HepG2 (cell line): ENCODE data around the gene TYMP. TPM values are rescaled to one million over a fixed set of nuclear protein-coding genes. Genes with fewer than 3 reads are reported as not detected.

Experiments
- DNMT3B ChIP-seq: conservative IDR thresholded peaks from 2 replicates; pipeline ENCODE4 v1.6.1; 2016; ENCODE audit warnings: missing biosample characterization, control low read depth
- KAT8 ChIP-seq: IDR thresholded peaks from 2 replicates; pipeline ENCODE4 v1.6.1; 2016; ENCODE audit warnings: missing genetic modification reagents, missing compliant biosample characterization
- KDM5A ChIP-seq: fragments of 200-600 bp; sonication (generic); IDR thresholded peaks from 2 replicates; pipeline ENCODE4 v1.7.0; 2018; ENCODE audit warnings: antibody characterized with exemption, mild to moderate bottlenecking, low read length, borderline replicate concordance
- MBD4 ChIP-seq: IDR thresholded peaks from 2 replicates; pipeline ENCODE4 v1.6.1; 2012; ENCODE audit warnings: low read length, inconsistent platforms, borderline replicate concordance
- NR3C1 ChIP-seq: sonication (generic); formaldehyde crosslinking; IDR thresholded peaks from 2 replicates; pipeline ENCODE4 v1.4.0; 2020; ENCODE audit warnings: missing genetic modification reagents
- POLR2AphosphoS5 ChIP-seq: IDR thresholded peaks from 2 replicates; pipeline ENCODE4 v1.6.1; 2012; ENCODE audit warnings: low read depth, low read length
- SAFB2 ChIP-seq: sonication (generic); formaldehyde crosslinking; IDR thresholded peaks from 2 replicates; pipeline ENCODE4 v1.5.1; 2020; ENCODE audit warnings: missing genetic modification reagents, low read depth, mild to moderate bottlenecking, borderline replicate concordance
- SP140L ChIP-seq: sonication (generic); formaldehyde crosslinking; IDR thresholded peaks from 2 replicates; pipeline ENCODE4 v1.4.0; 2020; ENCODE audit warnings: missing genetic modification reagents, borderline replicate concordance
- TBL1XR1 ChIP-seq: fragments of 150-350 bp; IDR thresholded peaks from 2 replicates; pipeline ENCODE4 v1.6.1; 2014; ENCODE audit warnings: borderline replicate concordance, low read length; ENCODE audit not compliant: partially characterized antibody
- ZNF264 ChIP-seq: sonication (generic); formaldehyde crosslinking; IDR thresholded peaks from 2 replicates; pipeline ENCODE4 v1.4.0; 2020; ENCODE audit warnings: missing genetic modification reagents
- ZNF564 ChIP-seq: sonication (generic); formaldehyde crosslinking; IDR thresholded peaks from 2 replicates; pipeline ENCODE4 v1.8.1; 2023; ENCODE audit warnings: mild to moderate bottlenecking, missing genetic modification reagents
- ZNF570 ChIP-seq: sonication (generic); formaldehyde crosslinking; IDR thresholded peaks from 2 replicates; pipeline ENCODE4 v1.4.0; 2020; ENCODE audit warnings: mild to moderate bottlenecking, missing genetic modification reagents, borderline replicate concordance
- ZNF660 ChIP-seq: sonication (generic); formaldehyde crosslinking; IDR thresholded peaks from 2 replicates; pipeline ENCODE4 v1.5.1; 2020; ENCODE audit warnings: mild to moderate bottlenecking, low read depth, missing genetic modification reagents, borderline replicate concordance
- ZNF713 ChIP-seq: sonication (generic); formaldehyde crosslinking; IDR thresholded peaks from 2 replicates; pipeline ENCODE4 v1.4.0; 2020; ENCODE audit warnings: mild to moderate bottlenecking, missing genetic modification reagents
- ZNF839 ChIP-seq: sonication (generic); formaldehyde crosslinking; IDR thresholded peaks from 2 replicates; pipeline ENCODE4 v1.4.0; 2020; ENCODE audit warnings: missing genetic modification reagents, mild to moderate bottlenecking, borderline replicate concordance
- ZZZ3 ChIP-seq: sonication (generic); formaldehyde crosslinking; IDR thresholded peaks from 2 replicates; pipeline ENCODE4 v1.4.0; 2020; ENCODE audit warnings: missing genetic modification reagents, mild to moderate bottlenecking, borderline replicate concordance
- polyA plus RNA-seq, 8 experiments: library from polyadenylated mRNA; depleted of rRNA in 3 of 8; stranded (reverse) in 7 of 8; unstranded in 1 of 8; fragments of >200 nt; fragmentation: Illumina TruSeq in 4 of 8; extraction: Trizol in 4 of 8; gene quantifications; 2 replicates each; pipeline versions ENCODE4 v1.2.1 to v1.2.3, GENCODE V29; 2011 to 2016; ENCODE audit warnings: low read depth in 4 of 8, missing spikeins in 1 of 8, mixed read lengths in 1 of 8; ENCODE audit not compliant: insufficient read depth in 1 of 8
- total RNA-seq, 5 experiments: library from RNA; depleted of rRNA; stranded (reverse); fragments of >200 nt; fragmentation: Illumina TruSeq; extraction: Trizol; gene quantifications; 2 replicates each; pipeline ENCODE4 v1.2.3, GENCODE V29; 2016; ENCODE audit warnings: low read depth in 1 of 5
- TF ChIP-seq, protein P1 (sequence below): sonication (generic); formaldehyde crosslinking; IDR thresholded peaks from 2 replicates; pipeline ENCODE4 v1.9.0; 2021; ENCODE audit warnings: missing genetic modification reagents, mild to moderate bottlenecking, borderline replicate concordance
- TF ChIP-seq, protein P2 (sequence below): IDR thresholded peaks from 2 replicates; pipeline ENCODE4 v1.6.1; 2016; ENCODE audit warnings: missing genetic modification reagents, missing compliant biosample characterization
- TF ChIP-seq, protein P3 (sequence below): sonication (generic); formaldehyde crosslinking; conservative IDR thresholded peaks from 2 replicates; pipeline ENCODE4 v1.4.0; 2020; ENCODE audit warnings: missing genetic modification reagents
- TF ChIP-seq, protein P4 (sequence below): sonication (generic); formaldehyde crosslinking; IDR thresholded peaks from 2 replicates; pipeline ENCODE4 v1.5.1; 2020; ENCODE audit warnings: mild to moderate bottlenecking, missing genetic modification reagents, moderate library complexity

TYMP gene
- total and polyA plus RNA-seq, 2 of the 13 experiments (the other 11 are each of a cell fraction or from before 2014, with no cell fraction given), result 3.9 to 4.3 TPM

DNA sequence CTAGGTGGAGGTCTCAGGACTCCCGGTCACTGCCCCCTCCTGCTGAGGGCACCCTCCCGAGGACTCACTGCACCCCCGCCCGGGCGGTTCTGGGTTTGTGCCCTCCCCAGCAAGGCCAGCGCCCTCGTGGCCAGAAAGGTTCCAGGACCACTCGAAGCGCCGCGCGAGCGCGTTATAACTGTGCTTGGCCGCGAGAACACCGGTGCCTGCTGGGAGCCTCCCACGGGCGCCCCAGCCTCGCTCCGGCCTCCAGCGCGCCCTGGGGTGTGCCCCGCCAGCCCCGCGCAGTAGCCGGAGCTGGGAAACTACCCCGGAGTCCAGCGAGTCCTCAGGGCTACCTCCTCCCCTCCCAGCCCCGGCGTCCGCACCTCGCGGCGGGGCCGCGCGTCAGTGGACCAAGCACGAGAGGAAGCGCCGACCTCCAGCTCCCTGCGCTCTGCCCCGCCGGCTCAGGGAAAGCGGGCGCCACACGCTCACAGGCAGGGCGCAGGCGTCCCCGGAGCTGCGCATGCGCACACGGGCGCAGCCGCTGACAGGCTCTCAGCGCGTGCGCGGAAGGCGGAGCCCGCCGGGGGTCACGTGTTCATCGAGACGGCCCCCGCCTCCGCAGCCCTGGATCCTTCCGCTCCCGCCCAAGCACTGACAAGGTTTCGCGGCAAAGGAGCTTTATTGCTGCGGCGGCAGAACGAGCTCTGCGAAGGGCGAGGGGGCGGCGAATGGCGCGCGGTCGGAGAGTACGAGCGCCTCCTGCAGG is 4.5 kb downstream of the TYMP start, which contains the start of gene SCO2 (continued):
- TF ChIP-seq, protein P1, sequence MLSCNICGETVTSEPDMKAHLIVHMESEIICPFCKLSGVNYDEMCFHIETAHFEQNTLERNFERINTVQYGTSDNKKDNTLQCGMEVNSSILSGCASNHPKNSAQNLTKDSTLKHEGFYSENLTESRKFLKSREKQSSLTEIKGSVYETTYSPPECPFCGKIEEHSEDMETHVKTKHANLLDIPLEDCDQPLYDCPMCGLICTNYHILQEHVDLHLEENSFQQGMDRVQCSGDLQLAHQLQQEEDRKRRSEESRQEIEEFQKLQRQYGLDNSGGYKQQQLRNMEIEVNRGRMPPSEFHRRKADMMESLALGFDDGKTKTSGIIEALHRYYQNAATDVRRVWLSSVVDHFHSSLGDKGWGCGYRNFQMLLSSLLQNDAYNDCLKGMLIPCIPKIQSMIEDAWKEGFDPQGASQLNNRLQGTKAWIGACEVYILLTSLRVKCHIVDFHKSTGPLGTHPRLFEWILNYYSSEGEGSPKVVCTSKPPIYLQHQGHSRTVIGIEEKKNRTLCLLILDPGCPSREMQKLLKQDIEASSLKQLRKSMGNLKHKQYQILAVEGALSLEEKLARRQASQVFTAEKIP, result no peak
- no peak for TF ChIP-seq ZNF660 (CRISPR knock-in tag)
- no peak for TF ChIP-seq ZZZ3 (CRISPR knock-in tag)
- TF ChIP-seq NR3C1, result no peak
- peak; percentile 78; the same call in 1 of the 2 replicates for TF ChIP-seq SAFB2 (CRISPR knock-in tag)
- TF ChIP-seq, protein P2, sequence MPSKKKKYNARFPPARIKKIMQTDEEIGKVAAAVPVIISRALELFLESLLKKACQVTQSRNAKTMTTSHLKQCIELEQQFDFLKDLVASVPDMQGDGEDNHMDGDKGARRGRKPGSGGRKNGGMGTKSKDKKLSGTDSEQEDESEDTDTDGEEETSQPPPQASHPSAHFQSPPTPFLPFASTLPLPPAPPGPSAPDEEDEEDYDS (CRISPR knock-in tag), result 0 out of 2 replicates have a peak, but pooled peaks have one; percentile 31
- TF ChIP-seq DNMT3B (CRISPR knock-in tag), result peak; percentile 47; the same call in 1 of the 2 replicates
- TF ChIP-seq SP140L (CRISPR knock-in tag), result 0 out of 2 replicates have a peak, but pooled peaks have one; percentile 38
- no peak for TF ChIP-seq KDM5A
- TF ChIP-seq ZNF264, result no peak; the same call in 1 of the 2 replicates
- TF ChIP-seq ZNF713 (CRISPR knock-in tag), result no peak
- TF ChIP-seq MBD4, result no peak
- peak; percentile 73; the same call in 1 of the 2 replicates for TF ChIP-seq ZNF564 (CRISPR knock-in tag)
- TF ChIP-seq KAT8 (CRISPR knock-in tag), result peak; percentile 85
- TF ChIP-seq, protein P3, sequence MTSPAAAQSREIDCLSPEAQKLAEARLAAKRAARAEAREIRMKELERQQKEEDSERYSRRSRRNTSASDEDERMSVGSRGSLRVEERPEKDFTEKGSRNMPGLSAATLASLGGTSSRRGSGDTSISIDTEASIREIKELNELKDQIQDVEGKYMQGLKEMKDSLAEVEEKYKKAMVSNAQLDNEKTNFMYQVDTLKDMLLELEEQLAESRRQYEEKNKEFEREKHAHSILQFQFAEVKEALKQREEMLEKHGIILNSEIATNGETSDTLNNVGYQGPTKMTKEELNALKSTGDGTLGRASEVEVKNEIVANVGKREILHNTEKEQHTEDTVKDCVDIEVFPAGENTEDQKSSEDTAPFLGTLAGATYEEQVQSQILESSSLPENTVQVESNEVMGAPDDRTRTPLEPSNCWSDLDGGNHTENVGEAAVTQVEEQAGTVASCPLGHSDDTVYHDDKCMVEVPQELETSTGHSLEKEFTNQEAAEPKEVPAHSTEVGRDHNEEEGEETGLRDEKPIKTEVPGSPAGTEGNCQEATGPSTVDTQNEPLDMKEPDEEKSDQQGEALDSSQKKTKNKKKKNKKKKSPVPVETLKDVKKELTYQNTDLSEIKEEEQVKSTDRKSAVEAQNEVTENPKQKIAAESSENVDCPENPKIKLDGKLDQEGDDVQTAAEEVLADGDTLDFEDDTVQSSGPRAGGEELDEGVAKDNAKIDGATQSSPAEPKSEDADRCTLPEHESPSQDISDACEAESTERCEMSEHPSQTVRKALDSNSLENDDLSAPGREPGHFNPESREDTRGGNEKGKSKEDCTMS (CRISPR knock-in tag), result no peak
- peak; percentile 68 for TF ChIP-seq POLR2AphosphoS5
- no peak for TF ChIP-seq ZNF570
- no peak for TF ChIP-seq TBL1XR1
- TF ChIP-seq, protein P4, sequence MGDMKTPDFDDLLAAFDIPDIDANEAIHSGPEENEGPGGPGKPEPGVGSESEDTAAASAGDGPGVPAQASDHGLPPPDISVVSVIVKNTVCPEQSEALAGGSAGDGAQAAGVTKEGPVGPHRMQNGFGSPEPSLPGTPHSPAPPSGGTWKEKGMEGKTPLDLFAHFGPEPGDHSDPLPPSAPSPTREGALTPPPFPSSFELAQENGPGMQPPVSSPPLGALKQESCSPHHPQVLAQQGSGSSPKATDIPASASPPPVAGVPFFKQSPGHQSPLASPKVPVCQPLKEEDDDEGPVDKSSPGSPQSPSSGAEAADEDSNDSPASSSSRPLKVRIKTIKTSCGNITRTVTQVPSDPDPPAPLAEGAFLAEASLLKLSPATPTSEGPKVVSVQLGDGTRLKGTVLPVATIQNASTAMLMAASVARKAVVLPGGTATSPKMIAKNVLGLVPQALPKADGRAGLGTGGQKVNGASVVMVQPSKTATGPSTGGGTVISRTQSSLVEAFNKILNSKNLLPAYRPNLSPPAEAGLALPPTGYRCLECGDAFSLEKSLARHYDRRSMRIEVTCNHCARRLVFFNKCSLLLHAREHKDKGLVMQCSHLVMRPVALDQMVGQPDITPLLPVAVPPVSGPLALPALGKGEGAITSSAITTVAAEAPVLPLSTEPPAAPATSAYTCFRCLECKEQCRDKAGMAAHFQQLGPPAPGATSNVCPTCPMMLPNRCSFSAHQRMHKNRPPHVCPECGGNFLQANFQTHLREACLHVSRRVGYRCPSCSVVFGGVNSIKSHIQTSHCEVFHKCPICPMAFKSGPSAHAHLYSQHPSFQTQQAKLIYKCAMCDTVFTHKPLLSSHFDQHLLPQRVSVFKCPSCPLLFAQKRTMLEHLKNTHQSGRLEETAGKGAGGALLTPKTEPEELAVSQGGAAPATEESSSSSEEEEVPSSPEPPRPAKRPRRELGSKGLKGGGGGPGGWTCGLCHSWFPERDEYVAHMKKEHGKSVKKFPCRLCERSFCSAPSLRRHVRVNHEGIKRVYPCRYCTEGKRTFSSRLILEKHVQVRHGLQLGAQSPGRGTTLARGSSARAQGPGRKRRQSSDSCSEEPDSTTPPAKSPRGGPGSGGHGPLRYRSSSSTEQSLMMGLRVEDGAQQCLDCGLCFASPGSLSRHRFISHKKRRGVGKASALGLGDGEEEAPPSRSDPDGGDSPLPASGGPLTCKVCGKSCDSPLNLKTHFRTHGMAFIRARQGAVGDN, result peak; percentile 94
- TF ChIP-seq ZNF839 (CRISPR knock-in tag), result peak; percentile 93
